PC-3 (cell line): ENCODE data around the gene TFAP2D. TPM values are rescaled to one million over a fixed set of nuclear protein-coding genes. Genes with fewer than 3 reads are reported as not detected.

Experiments
- ATAC-seq: fragments of 200-7000 bp; cut with Tn5 transposase; 2 replicates; pipeline ENCODE4 v1.9.1; 2020; ENCODE audit warnings: mild to moderate bottlenecking, moderate library complexity
- BruUV-seq: library from RNA; stranded (reverse); fragments of 400-500 nt; replicated peaks from 2 replicates; lab custom pipeline; 2021; lab: Mats Ljungman, UMichigan
- CTCF ChIA-PET: fragments of 300-600 bp; sonication (Branson Sonifier 250); formaldehyde crosslinking; loops from one replicate; lab custom pipeline; 2022; ENCODE audit warnings: antibody characterized with exemption; lab: Charles Lee
- POLR2A ChIA-PET: fragments of 300-600 bp; sonication (Branson Sonifier 250); formaldehyde crosslinking; loops from one replicate; lab custom pipeline; 2022; ENCODE audit warnings: antibody characterized with exemption; ENCODE audit not compliant: unreplicated experiment; lab: Charles Lee
- DNase-seq: peaks from one replicate; pipeline ENCODE4 v3.0.0-alpha.2; 2015
- H2AFZ ChIP-seq: fragments of 300-600 bp; sonication (generic); 2 replicates; pipeline ENCODE4 v1.6.0; 2016; ENCODE audit warnings: antibody characterized with exemption, low read length
- H3F3A ChIP-seq: fragments of 300-600 bp; sonication (generic); one replicate; pipeline ENCODE4 v1.6.0; 2017; ENCODE audit warnings: antibody characterized with exemption, low read length, control low read depth, mild to moderate bottlenecking; ENCODE audit not compliant: unreplicated experiment
- H3K27ac ChIP-seq: fragments of 300-600 bp; sonication (generic); 2 replicates; pipeline ENCODE4 v1.5.1; 2016; ENCODE audit warnings: mild to moderate bottlenecking, low read length
- H3K27me3 ChIP-seq: fragments of 300-600 bp; sonication (generic); 2 replicates; pipeline ENCODE4 v1.6.1; 2016; ENCODE audit warnings: low read length, mixed read lengths
- H3K36me3 ChIP-seq: fragments of 300-600 bp; sonication (generic); 2 replicates; pipeline ENCODE4 v1.6.1; 2016; ENCODE audit warnings: low read depth, mixed run types, low read length, mixed read lengths
- H3K4me1 ChIP-seq: fragments of 300-600 bp; sonication (generic); 2 replicates; pipeline ENCODE4 v1.5.1; 2016; ENCODE audit warnings: low read length; ENCODE audit not compliant: insufficient read depth
- H3K4me2 ChIP-seq: fragments of 300-600 bp; sonication (generic); 2 replicates; pipeline ENCODE4 v1.6.0; 2016; ENCODE audit warnings: low read length
- H3K4me3 ChIP-seq: fragments of 300-600 bp; sonication (generic); 2 replicates; pipeline ENCODE4 v1.5.1; 2016; ENCODE audit warnings: mild to moderate bottlenecking, low read length, mixed read lengths
- H3K79me2 ChIP-seq: fragments of 300-600 bp; sonication (generic); 2 replicates; pipeline ENCODE4 v1.6.1; 2017; ENCODE audit warnings: low read length, mixed read lengths
- H3K9ac ChIP-seq: fragments of 300-600 bp; sonication (generic); 2 replicates; pipeline ENCODE4 v1.6.0; 2016; ENCODE audit warnings: mild to moderate bottlenecking, low read length
- H3K9me2 ChIP-seq: fragments of 300-600 bp; sonication (generic); replicated peaks from 2 replicates; pipeline ENCODE4 v1.6.1; 2016; ENCODE audit warnings: mixed run types, low read length, mixed read lengths
- H3K9me3 ChIP-seq: fragments of 300-600 bp; sonication (generic); 2 replicates; pipeline ENCODE4 v1.6.1; 2016; ENCODE audit warnings: low read length, mixed read lengths
- H4K20me1 ChIP-seq: fragments of 300-600 bp; sonication (generic); 2 replicates; pipeline ENCODE4 v1.6.1; 2016; ENCODE audit warnings: low read length, mixed read lengths
- EZH2 ChIP-seq: fragments of 300-600 bp; sonication (generic); IDR thresholded peaks from one replicate; pipeline ENCODE4 v1.6.1; 2017; ENCODE audit warnings: antibody characterized with exemption, mild to moderate bottlenecking, low read length; ENCODE audit not compliant: unreplicated experiment
- EZH2phosphoT487 ChIP-seq: fragments of 300-600 bp; sonication (generic); IDR thresholded peaks from 2 replicates; pipeline ENCODE4 v1.6.1; 2018; ENCODE audit warnings: mild to moderate bottlenecking, antibody characterized with exemption, low read length, borderline replicate concordance
- intact Hi-C: fragments of 100-400 bp; cut with micrococcal nuclease; formaldehyde crosslinking; loops from 2 replicates; pipeline ENCODE4 v1.9.0; 2023
- total RNA-seq: library from RNA; depleted of rRNA; stranded (reverse); fragments of >200 nt; gene quantifications from 2 replicates; pipeline ENCODE4 v1.2.3, GENCODE V29; 2014; rRNA removed
- TF ChIP-seq, protein P1 (sequence below): fragments of 300-600 bp; sonication (generic); conservative IDR thresholded peaks from 2 replicates; pipeline ENCODE4 v1.5.1; 2017; ENCODE audit warnings: antibody characterized with exemption, low read depth, mild to moderate bottlenecking, low read length

TFAP2D gene
- total RNA-seq, 1 experiment from 2014 or later, result not detected

GRCh38 chr6:50821441-50822077 lies 108.2 kb downstream of the TFAP2D start:
- no peak overlapping the region for H3K27ac ChIP-seq
- intact Hi-C loops, result no loop called here
- CTCF ChIA-PET, result interaction anchor here (0.6 kb wide), 1 partner anchor 131 kb away, joined by 3 read pairs; no protein-coding TSS in a partner anchor
- H3K36me3 ChIP-seq, result no peaks in the 10 kb centered on the region
- ATAC-seq (no peak), DNase-seq (no peak)
- no peaks in the 10 kb centered on the region for H3K79me2 ChIP-seq
- peaks cover 19% of the 10 kb centered on the region; the same call in 1 of the 2 replicates for H3K4me1 ChIP-seq
- H2AFZ ChIP-seq, result peak overlapping the region; percentile 77; the same call in 1 of the 2 replicates
- no peaks in the 10 kb centered on the region for H3K9me3 ChIP-seq
- TF ChIP-seq, protein P1, sequence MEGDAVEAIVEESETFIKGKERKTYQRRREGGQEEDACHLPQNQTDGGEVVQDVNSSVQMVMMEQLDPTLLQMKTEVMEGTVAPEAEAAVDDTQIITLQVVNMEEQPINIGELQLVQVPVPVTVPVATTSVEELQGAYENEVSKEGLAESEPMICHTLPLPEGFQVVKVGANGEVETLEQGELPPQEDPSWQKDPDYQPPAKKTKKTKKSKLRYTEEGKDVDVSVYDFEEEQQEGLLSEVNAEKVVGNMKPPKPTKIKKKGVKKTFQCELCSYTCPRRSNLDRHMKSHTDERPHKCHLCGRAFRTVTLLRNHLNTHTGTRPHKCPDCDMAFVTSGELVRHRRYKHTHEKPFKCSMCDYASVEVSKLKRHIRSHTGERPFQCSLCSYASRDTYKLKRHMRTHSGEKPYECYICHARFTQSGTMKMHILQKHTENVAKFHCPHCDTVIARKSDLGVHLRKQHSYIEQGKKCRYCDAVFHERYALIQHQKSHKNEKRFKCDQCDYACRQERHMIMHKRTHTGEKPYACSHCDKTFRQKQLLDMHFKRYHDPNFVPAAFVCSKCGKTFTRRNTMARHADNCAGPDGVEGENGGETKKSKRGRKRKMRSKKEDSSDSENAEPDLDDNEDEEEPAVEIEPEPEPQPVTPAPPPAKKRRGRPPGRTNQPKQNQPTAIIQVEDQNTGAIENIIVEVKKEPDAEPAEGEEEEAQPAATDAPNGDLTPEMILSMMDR, result no peak
- TF ChIP-seq EZH2phosphoT487, result no peak
- no peak for TF ChIP-seq EZH2
- no peak overlapping the region for H3K9ac ChIP-seq
- peaks cover 48% of the 10 kb centered on the region for H3K27me3 ChIP-seq
- no peak overlapping the region for H3K4me3 ChIP-seq
- H3F3A ChIP-seq, result no peaks in the 10 kb centered on the region
- H3K9me2 ChIP-seq, result no peaks in the 10 kb centered on the region
- no peaks in the 10 kb centered on the region for H4K20me1 ChIP-seq
- no TSS peak for BruUV-seq
- POLR2A ChIA-PET, result no interaction called here
- peak overlapping the region; percentile 67 for H3K4me2 ChIP-seq

GRCh38 chr6:50822078-50822476 lies 108.8 kb downstream of the TFAP2D start:
- no TSS peak for BruUV-seq
- peak; percentile 74 for ATAC-seq
- Histone ChIP-seq H3K27me3 (peaks cover 50% of the 10 kb centered on the region), H3K27ac (no peak overlapping the region), H3K4me1 (peaks cover 19% of the 10 kb centered on the region; the same call in 1 of the 2 replicates), H3K4me2 (peak overlapping the region; percentile 67), H2AFZ (peak overlapping the region; percentile 77; the same call in 1 of the 2 replicates), H3F3A (no peaks in the 10 kb centered on the region), H3K79me2 (no peaks in the 10 kb centered on the region), H4K20me1 (no peaks in the 10 kb centered on the region), H3K9ac (no peak overlapping the region), H3K36me3 (no peaks in the 10 kb centered on the region), H3K4me3 (peak overlapping the region; percentile 29; the same call in 1 of the 2 replicates), H3K9me3 (no peaks in the 10 kb centered on the region), H3K9me2 (no peaks in the 10 kb centered on the region)
- peak; percentile 38 for DNase-seq
- intact Hi-C loops, result no loop called here
- POLR2A ChIA-PET, result no interaction called here
- CTCF ChIA-PET, result interaction anchor here (0.6 kb wide), 1 partner anchor 131 kb away, joined by 3 read pairs; no protein-coding TSS in a partner anchor
- TF ChIP-seq EZH2, result no peak
- TF ChIP-seq EZH2phosphoT487, result no peak
- TF ChIP-seq, protein P1, result no peak

Other genes starting within 250 kb of the TFAP2D start
- not detected in 2 replicates for gene TFAP2B, start 105.3 kb downstream of the TFAP2D start, total RNA-seq